IPS-18c (cell line): ENCODE data around the gene SOD3.

Experiments used
- H3K4me3 ChIP-seq: 2 replicates; pipeline ENCODE4 v1.7.0; 2013; ENCODE audit warnings: low read depth, mild to moderate bottlenecking, low read length, moderate library complexity; ENCODE audit not compliant: insufficient read depth
- H3K9me3 ChIP-seq: one replicate; pipeline ENCODE4 v1.6.1; 2013; ENCODE audit warnings: mild to moderate bottlenecking, low read length, moderate library complexity; ENCODE audit not compliant: control insufficient read depth, insufficient read depth

The SOD3 gene

DNA sequence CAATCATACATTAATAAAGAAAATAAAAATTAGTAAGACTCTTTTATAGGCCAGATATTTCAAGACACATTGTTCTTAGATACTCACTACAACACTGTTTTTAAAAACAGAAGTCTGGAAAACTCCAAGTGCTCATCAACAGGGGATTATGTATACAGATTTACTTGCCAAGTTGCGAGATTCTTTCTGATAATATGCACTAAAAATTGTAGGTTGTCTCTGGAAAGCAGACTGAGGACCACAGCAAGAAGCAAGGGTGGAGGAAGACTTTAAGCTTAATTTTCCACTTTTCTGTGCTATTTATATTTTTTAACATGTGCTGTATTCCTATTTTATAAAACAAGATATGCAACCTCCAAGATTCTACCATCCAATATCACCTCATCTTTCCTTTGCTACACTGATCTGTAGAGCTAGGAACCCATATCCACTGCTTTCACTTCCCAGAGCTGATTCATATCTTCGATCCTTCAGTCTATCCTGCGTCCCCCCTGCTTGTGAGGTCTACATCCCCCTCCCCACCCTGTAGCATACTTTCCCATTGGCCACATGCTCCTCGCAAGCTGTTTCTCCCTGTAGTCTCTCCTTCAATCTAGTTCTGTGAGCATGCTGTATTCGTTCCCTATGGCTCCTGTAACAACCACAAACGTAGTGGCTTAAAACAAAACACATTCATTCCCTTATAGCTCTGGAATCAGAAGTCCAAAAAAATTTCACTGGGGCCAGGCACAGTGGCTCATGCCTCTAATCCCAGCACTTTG is 15.7 kb downstream of the SOD3 start:
- H3K9me3 ChIP-seq, result no peaks in the 10 kb centered on the region

DNA sequence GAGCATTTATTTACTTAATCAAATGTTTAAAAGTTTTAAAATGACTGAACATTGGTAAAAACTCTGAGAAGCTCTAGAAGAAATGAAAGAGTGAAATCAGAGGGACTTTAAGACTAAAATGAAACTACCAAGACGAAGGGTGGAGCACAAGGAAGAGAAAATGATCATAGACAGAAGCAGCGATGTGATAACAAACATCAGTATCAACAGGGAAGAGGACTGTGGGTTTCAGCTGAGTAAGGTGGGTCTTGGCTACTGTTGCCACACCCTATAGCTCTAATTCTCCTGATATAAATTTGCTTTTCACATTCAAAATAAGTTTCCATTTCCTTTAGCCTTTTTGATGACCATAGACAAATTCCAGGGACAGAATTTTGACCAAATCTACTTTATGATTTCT is 18.4 kb downstream of the SOD3 start:
- Histone ChIP-seq H3K9me3 (no peaks in the 10 kb centered on the region), H3K4me3 (no peak overlapping the region)

More for the DNA sequence above, 15.7 kb downstream of the SOD3 start:
- H3K4me3 ChIP-seq, result no peak overlapping the region

- Histone ChIP-seq H3K9me3 (no peaks in the 10 kb centered on the region), H3K4me3 (no peak overlapping the region)
Measured at GRCh38 chr4:24816797-24817196, 21.4 kb downstream of the SOD3 start.

- H3K4me3 ChIP-seq, result no peak overlapping the region
- no peaks in the 10 kb centered on the region for H3K9me3 ChIP-seq
Measured at GRCh38 chr4:24820541-24820940, 25.2 kb downstream of the SOD3 start.

GRCh38 chr4:24824720-24825119 is 29.3 kb downstream of the SOD3 start:
- H3K9me3 ChIP-seq, result no peaks in the 10 kb centered on the region
- H3K4me3 ChIP-seq, result no peak overlapping the region

DNA sequence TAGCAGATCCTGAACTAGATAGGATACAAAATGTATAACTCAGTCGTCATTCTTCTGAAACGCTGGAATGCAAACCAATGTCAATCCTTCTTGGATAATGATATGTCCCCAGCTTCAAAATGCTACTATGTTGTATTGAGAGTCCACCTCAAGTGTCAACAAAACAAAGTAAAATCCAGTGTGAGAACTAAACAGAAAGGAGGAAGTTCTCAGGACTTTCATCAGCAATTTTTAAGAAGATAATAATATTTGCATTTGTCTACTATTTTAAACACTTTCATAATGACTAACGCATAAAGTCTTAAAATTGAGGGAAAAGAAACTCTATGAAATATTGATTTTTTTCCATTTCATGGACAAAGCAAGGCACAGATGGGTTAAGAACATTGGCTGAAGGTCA is 36.3 kb downstream of the SOD3 start:
- no peaks in the 10 kb centered on the region for H3K9me3 ChIP-seq
- no peak overlapping the region for H3K4me3 ChIP-seq

DNA sequence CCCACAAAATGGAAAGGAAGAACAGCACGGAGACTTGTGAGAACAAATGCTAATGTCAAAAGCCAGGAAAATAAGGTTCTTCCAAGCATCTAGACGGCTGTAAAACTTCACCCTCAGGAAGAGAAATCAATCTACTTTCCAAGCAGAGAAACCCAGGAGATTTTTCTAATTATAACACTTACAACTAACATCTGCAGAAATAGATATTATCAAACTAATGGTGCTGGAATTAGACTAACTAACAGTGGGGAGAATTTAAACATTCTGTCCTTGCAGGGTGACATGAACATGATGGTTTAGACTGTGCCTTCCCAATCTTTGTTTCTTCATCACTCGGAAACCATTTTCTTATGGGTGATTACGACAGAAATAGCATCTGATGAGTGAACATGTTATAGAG is 40.3 kb downstream of the SOD3 start:
- Histone ChIP-seq H3K9me3 (no peaks in the 10 kb centered on the region), H3K4me3 (no peak overlapping the region)

- Histone ChIP-seq H3K9me3 (no peaks in the 10 kb centered on the region), H3K4me3 (no peak overlapping the region)
Measured at GRCh38 chr4:24836661-24837242, 41.4 kb downstream of the SOD3 start.

DNA sequence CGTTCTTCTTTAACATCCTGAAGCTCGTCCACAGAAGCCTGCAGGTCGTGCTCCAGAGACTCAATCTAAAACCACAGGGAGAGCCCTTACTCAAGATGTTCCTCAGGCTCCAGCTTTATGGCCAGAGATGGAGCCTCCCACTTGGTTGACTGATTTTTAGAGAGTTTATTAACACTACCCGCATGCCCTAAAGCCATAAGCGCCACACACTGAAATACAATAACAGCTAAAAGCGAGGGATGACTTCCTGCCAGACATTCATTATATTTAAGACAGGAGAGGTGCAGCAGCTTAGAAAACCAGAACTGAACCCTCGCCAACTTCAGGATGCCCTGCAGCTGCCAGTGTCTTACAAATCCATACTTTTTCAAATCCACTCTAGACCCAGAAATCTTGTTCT is 42.0 kb downstream of the SOD3 start:
- Histone ChIP-seq H3K9me3 (no peaks in the 10 kb centered on the region), H3K4me3 (no peak overlapping the region)

DNA sequence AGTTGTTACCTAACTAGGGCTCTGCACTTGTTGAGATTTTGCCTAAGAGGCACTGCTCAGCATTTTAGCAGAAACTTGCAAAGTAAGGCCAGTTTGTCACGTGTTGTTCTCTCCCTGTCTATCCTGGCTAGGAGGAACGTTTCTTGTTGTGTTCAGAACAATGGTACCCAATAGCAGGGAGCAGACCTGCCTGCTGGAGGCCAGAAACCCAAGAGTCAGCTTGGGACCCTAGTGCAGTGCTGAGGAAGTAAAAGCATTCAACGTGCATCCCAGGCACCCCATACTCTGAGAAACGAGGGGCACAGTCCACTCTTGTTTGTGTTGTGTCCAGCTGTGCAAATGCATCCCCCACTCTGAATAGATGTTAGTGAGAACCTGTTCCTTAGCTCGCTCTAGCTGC is 42.4 kb downstream of the SOD3 start:
- Histone ChIP-seq H3K4me3 (no peak overlapping the region), H3K9me3 (no peaks in the 10 kb centered on the region)

- Histone ChIP-seq H3K4me3 (no peak overlapping the region), H3K9me3 (no peaks in the 10 kb centered on the region)
Measured at GRCh38 chr4:24840362-24840761, 45.0 kb downstream of the SOD3 start.

DNA sequence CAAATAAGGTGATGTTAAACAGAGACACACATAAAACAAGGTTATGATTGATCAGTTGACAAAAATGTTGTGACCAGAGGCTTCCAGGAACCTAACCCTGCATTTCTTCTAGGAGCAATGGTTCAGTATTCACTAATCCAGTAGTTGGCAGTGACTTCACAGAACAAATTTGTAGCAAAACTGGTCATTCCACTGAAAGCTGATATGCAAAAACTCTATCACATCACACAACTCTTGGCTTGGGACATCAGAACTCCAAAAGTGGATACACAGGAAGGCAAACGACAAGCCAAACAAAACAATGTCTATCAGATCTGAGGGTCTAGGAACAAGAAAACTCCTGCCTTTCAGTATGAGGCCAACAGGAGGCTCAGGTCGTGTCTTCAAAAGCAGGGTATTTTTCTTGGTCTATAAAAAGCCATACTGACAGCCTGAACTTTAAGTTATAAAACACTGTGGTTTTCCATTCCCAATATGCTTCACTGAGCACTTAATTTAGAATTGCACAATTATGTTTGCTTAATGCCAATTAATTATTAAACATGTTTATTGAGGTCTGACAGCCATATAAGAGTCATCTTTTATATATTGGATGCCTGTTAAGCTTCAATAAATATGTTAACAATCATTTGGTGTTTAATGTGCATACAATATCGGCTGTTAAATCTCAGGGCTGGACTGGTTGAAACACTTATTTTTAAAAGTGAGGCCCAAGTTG is 45.6 kb downstream of the SOD3 start:
- Histone ChIP-seq H3K4me3 (no peak overlapping the region), H3K9me3 (no peaks in the 10 kb centered on the region)

DNA sequence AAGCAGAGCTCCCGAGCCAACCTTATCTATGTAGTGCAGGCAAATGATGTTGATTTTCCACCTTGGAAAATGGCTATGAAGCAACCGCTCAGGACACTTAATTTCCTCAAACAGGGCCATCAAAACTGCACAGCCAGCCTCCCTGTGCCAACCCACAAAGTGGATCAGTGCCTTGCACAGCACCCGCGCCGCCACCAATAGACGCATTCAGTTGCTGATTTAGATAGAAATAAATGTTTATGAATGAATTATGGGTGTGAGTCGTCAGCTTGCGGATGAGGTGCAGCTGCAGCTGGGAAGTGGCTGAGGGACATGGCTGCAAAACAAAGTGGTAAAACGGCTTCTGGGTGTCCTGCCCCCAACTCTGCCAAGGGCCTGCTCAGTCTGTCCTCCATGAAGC is 47.0 kb downstream of the SOD3 start:
- H3K9me3 ChIP-seq, result no peaks in the 10 kb centered on the region
- no peak overlapping the region for H3K4me3 ChIP-seq

DNA sequence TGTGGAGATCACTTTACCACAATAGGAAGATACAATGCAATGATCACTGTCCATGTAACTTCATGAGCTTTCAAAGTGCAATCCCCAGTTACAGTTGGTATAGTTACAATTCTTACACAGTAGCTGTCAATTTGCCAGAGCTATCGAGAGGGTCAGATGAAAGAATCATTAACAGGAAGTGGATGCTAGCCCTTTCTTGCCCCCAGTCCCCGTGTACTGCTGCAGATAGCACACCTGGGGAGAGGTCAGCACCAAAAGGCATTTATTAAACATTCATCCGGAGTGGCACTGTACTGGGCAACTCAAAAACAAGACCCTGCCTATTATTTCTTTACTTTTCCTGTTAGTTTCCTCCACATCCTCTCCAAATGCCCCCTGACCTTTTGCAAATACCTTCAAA is 47.7 kb downstream of the SOD3 start:
- Histone ChIP-seq H3K4me3 (no peak overlapping the region), H3K9me3 (no peaks in the 10 kb centered on the region)

- Histone ChIP-seq H3K4me3 (no peak overlapping the region), H3K9me3 (no peaks in the 10 kb centered on the region)
Measured at GRCh38 chr4:24845132-24845531, 49.8 kb downstream of the SOD3 start.

GRCh38 chr4:24845902-24846301 is 50.5 kb downstream of the SOD3 start:
- Histone ChIP-seq H3K4me3 (no peak overlapping the region), H3K9me3 (no peaks in the 10 kb centered on the region)

DNA sequence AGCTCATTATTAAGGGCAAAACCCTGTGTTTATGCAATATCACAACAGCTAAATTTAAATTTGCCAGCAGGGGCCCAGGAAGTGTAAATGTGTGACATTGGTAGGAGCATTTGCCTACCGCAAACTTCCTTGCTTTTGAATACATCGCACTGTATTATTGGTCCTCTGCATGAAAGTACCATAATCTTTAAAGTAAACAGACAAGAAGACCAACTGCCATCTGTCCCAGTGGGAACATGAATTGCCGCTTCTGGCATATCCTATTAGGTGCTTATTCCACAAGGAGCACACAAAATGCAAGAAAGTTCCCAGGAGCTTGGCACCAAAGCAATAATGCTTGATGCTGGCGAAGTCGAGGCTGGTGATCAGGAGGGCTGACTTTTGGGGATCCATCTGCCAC is 51.3 kb downstream of the SOD3 start:
- Histone ChIP-seq H3K9me3 (no peaks in the 10 kb centered on the region), H3K4me3 (no peak overlapping the region)

- no peak overlapping the region for H3K4me3 ChIP-seq
- no peaks in the 10 kb centered on the region for H3K9me3 ChIP-seq
Measured at GRCh38 chr4:24849351-24849750, 54.0 kb downstream of the SOD3 start.
